Vagina (tissue), 2 donors: ENCODE measurements around the gene DDX10.

ENCODE experiments used
- CTCF ChIP-seq, 3 experiments: fragments of 450-650 bp in 2 of 3; fragments of 200-600 bp in 1 of 3; sonication (generic) in 1 of 3; IDR thresholded peaks; one replicate each; pipeline ENCODE4 v1.5.1; 2017 to 2019; ENCODE audit warnings: antibody characterized with exemption in 3 of 3, mild to moderate bottlenecking in 2 of 3, moderate library complexity in 2 of 3
- POLR2AphosphoS5 ChIP-seq, 2 donors: sonication (generic); formaldehyde crosslinking; IDR thresholded peaks; one replicate each; pipeline ENCODE4 v1.9.0; 2017; ENCODE audit warnings: antibody characterized with exemption in 2 of 2, mild to moderate bottlenecking in 2 of 2, low read depth in 1 of 2; ENCODE audit not compliant: insufficient read depth in 1 of 2

- TF ChIP-seq POLR2AphosphoS5 (IDR thresholded peaks at IDR 0.05; ENCODE audit: insufficient read depth in 1 of 2, low read depth in 1 of 2) (no peak), CTCF (IDR thresholded peaks at IDR 0.05) (no peak)
These were observed 198.7 kb downstream of the DDX10 start for GRCh38 chr11:108863528-108863927.
